H7 (cell line): Measurements from ENCODE around the gene CENPS. TPM values are rescaled to one million over a fixed set of nuclear protein-coding genes. Genes with fewer than 3 reads are reported as not detected.
"Not testable (repeated sequence)": the region's sequence is repeated elsewhere in the genome, so short reads cannot be mapped to it uniquely, and the experiment has no call there.

ENCODE experiments used
- DNase-seq: peaks from one replicate; pipeline ENCODE4 v3.0.0; 2012
- H3K27me3 ChIP-seq: 2 replicates; pipeline ENCODE4 v1.6.0; 2011; ENCODE audit warnings: mild to moderate bottlenecking, low read length; ENCODE audit not compliant: control insufficient read depth, insufficient read depth
- H3K36me3 ChIP-seq: replicated peaks from 2 replicates; pipeline ENCODE4 v1.5.1; 2011; ENCODE audit warnings: low read length; ENCODE audit not compliant: control insufficient read depth, insufficient read depth
- H3K4me3 ChIP-seq: 2 replicates; pipeline ENCODE4 v1.5.1; 2011; ENCODE audit warnings: low read depth, mild to moderate bottlenecking, control low read depth, low read length, moderate library complexity; ENCODE audit not compliant: insufficient read depth
- total RNA-seq: library from RNA; depleted of rRNA; stranded (reverse); fragments of >200 nt; shearing (Covaris generic); gene quantifications from 2 replicates; pipeline ENCODE4 v1.2.3, GENCODE V29; 2014

Gene CENPS
- total RNA-seq, 1 experiment from 2014 or later = 19.1 TPM

DNA sequence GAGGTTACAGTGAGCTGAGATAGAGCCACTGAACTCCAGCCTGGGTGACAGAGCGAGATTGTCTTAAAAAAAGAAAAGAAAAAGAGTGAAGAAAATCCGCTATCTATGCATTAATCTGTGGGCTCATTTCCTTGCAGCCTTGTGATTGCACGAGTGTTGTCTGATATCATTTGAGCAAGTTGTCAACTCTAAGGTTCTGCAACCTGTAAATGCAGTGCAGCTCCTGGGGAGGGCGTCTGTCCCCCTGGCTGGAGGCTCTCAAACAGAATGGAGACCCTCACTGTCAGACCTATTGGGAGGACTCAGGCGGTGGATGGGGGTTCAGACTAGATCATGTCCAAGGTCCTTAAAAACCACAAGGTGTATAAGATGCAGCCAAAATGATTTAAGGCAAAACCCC lies 25.8 kb downstream of the CENPS start:
- no peaks in the 10 kb centered on the region for H3K27me3 ChIP-seq
- H3K4me3 ChIP-seq = no peak overlapping the region
- peaks cover 7% of the 10 kb centered on the region for H3K36me3 ChIP-seq
- DNase-seq = peak; percentile 53

DNA sequence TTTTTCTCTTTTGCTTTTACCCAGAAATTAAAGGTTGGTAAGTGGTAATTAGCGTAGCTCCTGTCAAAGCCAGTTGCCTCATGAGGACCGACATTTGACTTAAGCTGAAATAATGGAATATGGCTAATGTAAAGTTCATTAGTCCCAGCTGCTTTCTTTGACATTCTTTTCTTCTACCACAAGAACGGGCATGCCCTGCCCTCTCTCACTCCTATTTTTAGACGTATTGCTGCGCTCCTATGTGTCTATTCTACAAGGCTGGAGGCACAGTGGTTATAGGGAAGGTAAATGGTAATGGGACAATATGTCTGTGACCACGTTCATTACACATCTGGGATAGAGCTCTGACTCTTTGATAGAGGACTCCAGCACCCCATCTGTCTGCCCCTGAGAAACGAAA lies 26.4 kb downstream of the CENPS start:
- Histone ChIP-seq H3K36me3 (peaks cover 13% of the 10 kb centered on the region), H3K27me3 (no peaks in the 10 kb centered on the region), H3K4me3 (no peak overlapping the region)
- DNase-seq = no peak

DNA sequence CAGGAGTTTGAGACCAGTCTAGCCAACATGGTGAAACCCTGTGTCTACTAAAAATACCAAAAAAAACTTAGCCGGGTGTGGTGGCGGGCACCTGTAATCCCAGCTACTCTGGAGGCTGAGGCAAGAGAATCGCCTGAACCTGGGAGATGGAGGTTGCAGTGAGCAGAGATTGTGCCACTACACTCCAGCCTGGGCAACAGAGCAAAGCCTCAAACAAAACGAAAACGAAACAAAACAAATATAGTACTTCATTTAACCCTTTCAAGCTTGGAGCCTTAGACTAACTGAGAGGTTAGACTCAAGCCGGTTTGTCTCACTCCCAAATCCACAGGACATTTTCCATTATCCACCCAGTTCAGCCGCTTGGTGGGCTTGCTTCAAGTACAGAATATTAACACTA lies 27.2 kb downstream of the CENPS start:
- H3K4me3 ChIP-seq, H3K27me3 ChIP-seq, DNase-seq: not testable (repeated sequence)
- H3K36me3 ChIP-seq = peaks cover 16% of the 10 kb centered on the region

DNA sequence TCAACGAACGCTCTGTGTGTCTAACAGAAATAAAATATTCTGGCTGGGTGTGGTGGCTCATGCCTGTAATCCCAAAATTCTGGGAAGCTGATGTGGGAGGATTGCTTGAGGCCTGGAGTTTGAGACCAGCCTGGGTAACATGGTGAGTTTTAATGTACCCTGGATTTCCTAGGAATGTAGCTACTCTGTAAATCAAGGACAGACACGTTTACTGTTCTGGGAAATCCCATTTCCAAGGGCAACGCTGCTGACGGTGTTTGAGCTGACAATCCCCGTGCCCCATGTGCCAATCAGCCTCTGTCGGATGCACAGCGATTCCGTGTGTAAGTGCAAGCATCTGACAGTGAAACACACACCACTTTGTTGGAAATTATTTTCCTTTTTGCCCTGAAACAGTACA lies 27.6 kb downstream of the CENPS start:
- Histone ChIP-seq H3K4me3 (no peak overlapping the region), H3K36me3 (peaks cover 20% of the 10 kb centered on the region), H3K27me3 (no peaks in the 10 kb centered on the region)
- no peak for DNase-seq

DNA sequence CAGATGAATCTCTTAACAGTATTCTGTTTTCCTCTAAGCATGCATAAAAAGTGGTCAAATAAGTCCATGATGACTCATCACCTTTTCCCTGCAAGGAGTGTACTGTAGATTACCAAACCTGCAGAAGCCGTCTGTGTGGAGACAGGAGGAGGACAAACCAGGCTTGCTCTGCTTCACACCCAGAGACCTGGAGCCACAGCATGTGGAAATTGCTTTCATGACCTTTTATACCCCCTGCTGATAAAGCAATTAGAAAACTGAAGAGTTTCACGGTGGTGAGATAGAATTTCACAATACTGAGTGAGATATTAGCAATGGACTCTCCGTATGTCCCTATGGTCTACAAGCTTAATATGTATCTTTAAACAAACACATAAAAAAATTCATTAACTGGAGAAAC lies 29.0 kb downstream of the CENPS start:
- Histone ChIP-seq H3K4me3 (no peak overlapping the region), H3K36me3 (peaks cover 28% of the 10 kb centered on the region), H3K27me3 (no peaks in the 10 kb centered on the region)
- DNase-seq = no peak

DNA sequence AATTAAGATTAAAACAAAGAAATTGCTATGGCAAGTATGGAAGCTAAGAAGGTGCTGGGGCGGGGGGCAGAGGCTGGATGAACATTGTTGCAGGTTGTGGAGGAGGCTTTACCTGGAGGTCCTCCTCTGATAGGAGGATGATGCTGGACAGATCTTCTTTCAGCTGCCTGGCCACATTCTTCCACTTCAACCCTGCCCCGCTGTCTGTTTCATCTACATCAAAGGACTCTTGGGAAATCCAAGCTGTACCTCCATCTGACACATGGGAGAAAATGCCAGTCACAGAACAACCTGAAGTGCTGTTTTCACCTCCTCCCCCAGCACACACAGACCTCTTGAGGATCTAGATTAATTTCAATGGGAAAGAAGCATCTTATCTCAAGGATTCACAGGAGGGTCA lies 36.8 kb downstream of the CENPS start:
- DNase-seq = no peak
- Histone ChIP-seq H3K4me3 (no peak overlapping the region), H3K36me3 (peaks cover 50% of the 10 kb centered on the region)

DNA sequence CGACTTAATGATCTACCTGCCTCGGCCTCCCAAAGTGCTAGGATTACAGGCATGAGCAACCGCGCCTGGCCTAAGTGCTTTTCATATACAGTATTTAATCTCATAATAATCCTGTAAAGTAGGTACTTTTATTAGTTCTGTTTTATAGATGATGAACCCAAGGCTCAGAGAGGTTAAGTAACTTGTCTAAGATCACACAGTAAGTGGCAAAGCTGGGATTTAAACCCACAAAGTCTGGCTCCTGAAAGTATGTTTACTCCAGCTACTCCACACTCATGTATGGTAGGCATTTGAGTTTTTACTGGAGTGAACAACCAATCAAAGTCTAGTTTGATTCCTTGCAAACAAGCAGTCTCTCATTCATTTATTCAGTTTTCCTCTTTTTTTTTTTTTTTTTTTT lies 39.8 kb downstream of the CENPS start:
- no peak overlapping the region for H3K4me3 ChIP-seq
- no peaks in the 10 kb centered on the region for H3K27me3 ChIP-seq
- DNase-seq = no peak
- H3K36me3 ChIP-seq = peaks cover 29% of the 10 kb centered on the region

More for the DNA sequence above, 36.8 kb downstream of the CENPS start:
- H3K27me3 ChIP-seq = no peaks in the 10 kb centered on the region

DNA sequence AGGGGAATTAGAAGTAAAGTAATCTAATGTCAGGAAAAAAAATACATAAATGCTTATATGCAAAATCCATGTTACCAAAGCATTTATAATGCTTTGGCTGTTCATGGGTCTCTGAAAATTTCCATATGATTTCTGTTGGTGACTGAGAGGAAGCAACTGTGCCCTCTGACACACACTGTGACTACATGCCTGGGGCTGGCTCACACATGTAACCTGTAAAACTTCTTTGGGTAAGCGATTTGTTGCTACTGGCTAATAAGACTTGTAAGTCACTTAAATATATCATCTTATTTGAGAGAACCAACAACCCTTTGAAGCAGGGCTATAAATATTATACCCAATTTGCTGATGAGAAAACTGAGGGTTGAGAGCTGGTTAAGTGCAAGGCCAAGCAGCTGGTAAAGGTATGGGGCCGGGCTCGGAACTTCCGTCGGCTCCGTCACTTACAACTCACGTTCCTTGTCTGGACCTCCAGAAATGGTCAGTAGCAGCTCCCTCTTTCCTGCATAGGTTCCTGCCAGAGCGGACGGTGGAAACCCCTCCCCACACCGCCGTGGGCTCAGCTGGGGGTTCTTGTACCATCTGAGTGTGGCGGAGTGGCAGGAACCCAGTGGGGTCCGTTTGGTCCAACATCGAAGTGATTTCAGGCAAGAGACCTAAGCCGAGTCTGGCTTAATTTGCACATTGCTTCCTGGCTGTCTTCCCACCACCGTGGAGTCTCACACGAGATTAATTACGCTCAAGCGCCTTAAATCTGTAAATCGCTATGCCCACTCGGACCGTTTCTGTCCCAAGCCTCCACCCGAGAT lies 41.4 kb downstream of the CENPS start:
- Histone ChIP-seq H3K36me3 (peaks cover 21% of the 10 kb centered on the region), H3K27me3 (no peaks in the 10 kb centered on the region), H3K4me3 (peak overlapping the region; percentile 96)
- peak; percentile 65 for DNase-seq

DNA sequence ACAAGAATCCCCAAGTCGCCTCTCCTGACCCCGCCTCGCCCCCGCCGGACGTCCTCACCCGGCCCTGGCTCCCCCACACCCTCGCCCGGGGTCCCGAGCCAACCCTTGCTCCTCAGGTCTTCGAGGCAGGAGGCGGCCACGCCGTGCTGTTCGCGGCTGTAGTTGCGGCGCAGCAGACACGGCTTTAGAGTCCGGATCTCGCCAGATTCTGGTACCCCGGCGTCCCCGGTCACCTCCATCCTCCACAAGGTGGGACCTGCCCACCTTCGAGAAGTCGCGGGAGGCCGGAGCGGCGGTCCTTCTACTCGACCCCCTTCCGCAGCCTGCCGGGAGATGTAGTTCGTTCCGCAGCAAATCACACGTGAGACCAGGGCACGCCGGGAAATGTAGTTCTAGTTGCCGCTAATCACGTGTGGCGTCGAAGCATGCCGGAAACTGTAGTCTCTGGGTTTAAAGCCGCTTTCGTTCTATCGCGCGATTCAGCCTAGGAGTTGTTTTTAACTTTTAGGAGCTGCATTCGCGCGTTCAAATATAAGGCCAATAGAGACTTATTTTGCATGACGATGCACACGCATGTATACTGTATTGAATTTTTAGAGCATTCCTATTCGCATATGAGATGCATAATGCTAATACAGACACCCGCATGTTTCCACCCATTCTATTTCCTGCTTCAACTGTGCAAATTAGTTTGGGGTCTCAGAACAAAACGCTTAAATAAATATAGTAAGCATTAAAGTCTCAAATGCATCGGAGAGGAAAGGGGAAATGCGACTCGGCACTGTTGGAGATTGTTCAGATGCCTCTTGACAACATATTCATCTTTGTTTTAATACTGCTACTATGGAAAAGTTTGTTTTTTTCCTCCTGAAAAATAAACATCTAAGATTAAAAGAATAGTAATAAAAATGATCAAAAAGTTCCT lies 42.2 kb downstream of the CENPS start, which contains the start of gene DFFA:
Gene DFFA, minus strand, starts transcription at position 310 of the 925 bp plus-strand sequence. Its CDS starts 71 bp downstream, at position 239.
- DNase-seq = peak; percentile 97
- Histone ChIP-seq H3K27me3 (no peaks in the 10 kb centered on the region), H3K36me3 (peaks cover 19% of the 10 kb centered on the region), H3K4me3 (peak within 1 kb of the TSS; percentile 96)

DNA sequence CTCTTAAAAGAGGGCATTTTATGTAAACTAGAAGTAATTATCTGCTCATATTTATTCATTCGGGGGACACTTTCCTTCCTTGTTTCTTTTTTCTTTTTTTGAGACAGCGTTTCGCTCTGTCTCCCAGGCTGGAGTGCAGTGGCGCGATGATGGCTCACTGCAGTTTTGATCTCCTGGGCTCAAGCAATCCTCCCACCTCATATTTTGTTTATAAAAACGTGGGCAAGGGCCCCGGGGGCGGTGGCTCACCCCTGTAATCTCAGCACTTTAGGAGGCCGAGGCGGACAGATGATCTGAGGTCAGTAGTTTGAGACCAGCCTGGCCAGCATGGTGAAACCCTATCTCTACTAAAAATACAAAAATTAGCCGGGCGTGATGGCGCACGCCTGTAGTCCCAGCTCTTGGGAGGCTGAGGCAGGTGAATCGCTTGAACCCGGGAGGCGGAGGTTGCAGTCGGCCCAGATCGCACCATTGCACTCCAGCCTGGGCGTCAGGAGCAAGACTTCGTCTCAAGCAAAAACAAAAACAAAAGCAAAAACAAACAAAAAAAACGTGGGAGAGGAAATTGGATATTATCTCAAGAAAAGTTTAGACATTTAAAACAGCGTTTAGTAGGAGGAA lies 43.0 kb downstream of the CENPS start:
- no peak for DNase-seq
- no peak overlapping the region for H3K4me3 ChIP-seq
- peaks cover 11% of the 10 kb centered on the region for H3K36me3 ChIP-seq
- H3K27me3 ChIP-seq = no peaks in the 10 kb centered on the region

DNA sequence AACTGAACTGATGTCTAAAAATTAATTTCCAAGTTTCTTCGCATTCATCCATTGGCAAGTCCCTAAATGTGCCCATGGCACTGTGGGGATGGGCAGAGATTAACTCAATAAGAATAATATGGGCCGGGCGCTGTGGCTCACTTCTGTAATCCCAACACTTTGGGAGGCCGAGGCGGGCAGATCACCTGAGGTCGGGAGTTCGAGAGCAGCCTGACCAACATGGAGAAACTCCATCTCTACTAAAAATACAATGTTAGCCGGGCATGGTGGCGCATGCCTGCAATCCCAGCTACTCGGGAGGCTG lies 44.0 kb downstream of the CENPS start:
- not testable (repeated sequence) for DNase-seq, H3K4me3 ChIP-seq, H3K36me3 ChIP-seq, H3K27me3 ChIP-seq

DNA sequence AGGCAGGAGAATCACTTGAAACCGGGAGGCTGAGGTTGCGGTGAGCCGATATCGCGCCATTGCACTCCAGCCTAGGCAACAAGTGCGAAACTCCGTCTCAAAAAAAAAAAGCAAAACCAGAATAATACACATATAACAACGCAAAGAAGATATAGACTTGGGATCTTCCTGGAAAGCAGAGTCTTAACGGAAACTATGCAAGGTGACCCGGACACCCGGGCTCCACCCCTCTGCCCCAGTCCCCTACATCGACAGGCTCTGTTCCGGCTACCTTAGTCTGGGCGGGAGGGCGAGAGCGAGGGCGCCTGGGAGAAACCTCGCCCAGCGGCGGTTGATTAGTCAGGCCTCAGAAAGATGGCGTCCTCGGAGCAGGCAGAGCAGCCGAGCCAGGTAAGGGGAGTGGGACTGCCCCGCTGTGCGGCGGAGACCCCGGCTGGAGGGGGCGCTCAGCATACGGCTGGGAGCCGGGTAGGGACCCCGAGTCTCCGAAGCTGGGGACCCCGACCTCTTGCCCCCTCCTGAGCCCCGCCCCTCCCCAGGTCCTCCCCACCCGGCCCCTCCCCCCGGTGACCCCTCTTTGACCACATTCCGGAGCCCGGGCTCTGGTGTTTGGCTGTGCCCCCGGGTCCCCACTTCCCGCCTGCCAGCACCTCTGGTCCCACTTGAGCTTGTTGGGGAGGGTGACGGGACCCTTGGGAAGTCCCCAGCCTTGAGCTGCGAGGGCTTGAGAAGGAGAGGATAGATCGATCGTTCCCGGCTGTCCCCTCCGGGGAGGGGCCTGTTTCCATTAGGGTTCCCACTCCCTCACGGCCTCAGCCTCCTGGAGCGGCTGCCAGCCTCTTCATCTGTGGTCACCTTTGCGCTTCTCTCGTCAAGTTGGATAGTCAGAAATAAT lies 44.6 kb downstream of the CENPS start, which contains the start of gene PEX14:
Gene PEX14, plus strand, starts transcription at position 338 of the 895 bp plus-strand sequence. Its CDS starts 17 bp downstream, at position 355.
- H3K4me3 ChIP-seq = peak within 1 kb of the TSS; percentile 70

DNA sequence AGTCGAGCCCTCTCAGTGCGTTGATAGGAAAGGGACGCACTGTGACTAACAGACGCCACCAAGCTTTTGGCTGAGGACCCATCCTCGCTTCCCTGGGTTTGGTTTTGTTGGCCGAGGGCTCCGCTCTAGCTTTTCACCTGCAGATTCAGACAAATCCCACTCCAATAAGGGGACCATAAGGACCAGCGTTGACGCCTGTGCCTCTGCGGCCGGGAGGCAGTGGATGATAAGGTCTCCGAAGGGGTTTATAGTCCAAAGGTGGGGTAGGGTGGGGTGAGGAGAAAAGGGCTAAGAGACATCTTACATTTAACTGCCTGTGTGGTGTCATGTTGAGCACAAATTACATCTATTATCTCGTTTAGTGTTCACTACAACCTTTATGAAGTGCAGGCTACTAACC lies 45.3 kb downstream of the CENPS start:
- DNase-seq = no peak
- Histone ChIP-seq H3K27me3 (no peaks in the 10 kb centered on the region), H3K4me3 (peak overlapping the region; percentile 70), H3K36me3 (0 out of 2 replicates have a peak, but pooled peaks cover 2% of the 10 kb centered on the region)

More for the DNA sequence above, 44.6 kb downstream of the CENPS start, which contains the start of gene PEX14:
- H3K27me3 ChIP-seq = no peaks in the 10 kb centered on the region
- DNase-seq = peak; percentile 96
- H3K36me3 ChIP-seq = peaks cover 2% of the 10 kb centered on the region

DNA sequence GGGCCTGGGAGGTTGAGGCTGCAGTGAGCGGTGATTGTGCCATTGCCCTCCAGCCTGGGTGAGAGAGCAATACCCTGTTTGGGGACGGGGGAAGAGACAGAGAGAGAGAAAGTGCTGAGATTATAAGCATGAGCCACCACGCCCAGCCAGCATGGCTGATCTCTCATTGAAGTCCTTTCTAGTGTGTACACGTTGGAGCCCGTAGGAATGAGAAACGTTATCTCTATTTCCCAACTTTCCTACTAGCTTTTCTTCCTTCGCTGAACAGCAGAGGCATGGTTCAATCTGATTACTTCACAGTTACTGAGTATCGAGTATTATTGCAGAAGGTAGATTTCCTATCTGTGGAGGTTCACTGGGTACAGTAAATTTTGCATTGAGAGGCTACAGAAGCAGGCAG lies 49.1 kb downstream of the CENPS start:
- Histone ChIP-seq H3K27me3 (no peaks in the 10 kb centered on the region), H3K36me3 (no peaks in the 10 kb centered on the region), H3K4me3 (no peak overlapping the region)
- DNase-seq = no peak
